GM18907 (cell line): Measurements from ENCODE around the gene CEP72.
"Not testable (repeated sequence)": the region's sequence is repeated elsewhere in the genome, so short reads cannot be mapped to it uniquely, and the experiment has no call there.

Experiments used
- ATAC-seq: cut with Tn5 transposase; IDR thresholded peaks from one replicate; pipeline ENCODE4 v1.9.1; 2021; ENCODE audit warnings: mild to moderate bottlenecking, moderate library complexity; ENCODE audit not compliant: unreplicated experiment

CEP72 gene

DNA sequence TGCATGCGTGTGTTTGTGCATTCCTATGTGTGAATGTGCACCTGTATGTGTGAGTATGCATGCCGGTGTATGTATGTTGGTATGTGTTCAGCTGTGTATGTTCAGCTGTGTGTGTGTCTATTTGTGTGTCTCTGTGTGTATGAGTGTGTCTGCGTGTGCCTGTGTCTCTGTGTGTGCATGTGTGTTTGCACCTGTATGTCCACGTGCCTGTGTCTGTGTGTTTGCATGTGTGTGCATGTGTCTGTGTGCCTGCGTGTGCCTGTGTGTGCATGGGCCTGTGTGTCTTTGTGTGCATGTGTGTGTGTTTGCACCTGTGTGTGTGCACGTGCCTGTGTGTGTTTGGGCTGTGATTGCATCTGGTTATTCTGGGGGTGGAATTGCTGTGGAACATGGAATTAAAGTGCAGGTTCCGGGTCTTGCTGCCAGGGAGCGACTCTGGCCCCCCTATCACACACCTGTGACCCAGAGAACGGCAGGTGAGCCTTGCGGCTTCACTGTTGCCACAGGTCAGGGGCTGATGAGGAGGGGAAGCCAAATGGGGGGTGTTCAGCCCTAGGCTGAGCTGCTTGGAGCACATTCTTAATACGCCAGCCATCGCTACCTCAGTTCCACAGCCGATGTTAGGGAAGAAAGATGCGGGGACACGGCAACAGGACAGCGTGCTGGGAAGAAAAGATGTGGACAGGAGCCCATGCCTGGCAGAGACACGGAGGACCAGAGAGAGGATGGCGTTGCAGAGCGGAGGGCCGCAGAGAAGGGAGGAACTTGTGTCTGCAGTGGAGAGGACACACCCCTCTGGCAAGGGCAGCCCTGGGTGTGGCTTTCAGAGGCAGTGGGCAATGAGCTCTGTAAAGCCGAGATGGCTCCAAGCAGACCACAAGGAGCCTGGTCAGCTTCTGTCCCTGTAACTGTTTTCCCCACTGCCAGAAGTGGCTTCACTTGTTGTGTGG lies 84.9 kb downstream of the CEP72 start:
- ATAC-seq, result not testable (repeated sequence)
